Neural cell (in vitro differentiated cells): ENCODE results near the gene HARS1.

Experiments
- CTCF ChIP-seq: fragments of 450-650 bp; IDR thresholded peaks from 2 replicates; pipeline ENCODE4 v1.5.1; 2014; ENCODE audit warnings: antibody characterized with exemption, mild to moderate bottlenecking, moderate library complexity; ENCODE audit not compliant: poor library complexity, severe bottlenecking
- EZH2 ChIP-seq: fragments of 200-600, 300-800 bp; shearing (Covaris generic), sonication (generic); IDR thresholded peaks from 2 replicates; pipeline ENCODE4 v1.6.1; 2014; ENCODE audit warnings: antibody characterized with exemption, low read length, borderline replicate concordance, mild to moderate bottlenecking; ENCODE audit not compliant: insufficient read depth, poor library complexity, severe bottlenecking
- TAF1 ChIP-seq: IDR thresholded peaks from 2 replicates; pipeline ENCODE4 v1.6.1; 2012; ENCODE audit warnings: low read depth

GRCh38 chr5:140642718-140643117 lies 48.5 kb downstream of the HARS1 start:
- TF ChIP-seq EZH2 (no peak), CTCF (no peak), TAF1 (no peak)
